GM18520 (cell line): ENCODE results near the gene CCNI2.

Experiments used
- ATAC-seq: cut with Tn5 transposase; IDR thresholded peaks from one replicate; pipeline ENCODE4 v1.9.1; 2021; ENCODE audit not compliant: unreplicated experiment

The CCNI2 gene

GRCh38 chr5:132764671-132765238 lies 17.5 kb downstream of the CCNI2 start:
- no peak for ATAC-seq

- no peak for ATAC-seq
Measured at GRCh38 chr5:132765311-132766019, 18.2 kb downstream of the CCNI2 start.

- no peak for ATAC-seq
Measured at GRCh38 chr5:132766020-132766805, 19.0 kb downstream of the CCNI2 start.

DNA sequence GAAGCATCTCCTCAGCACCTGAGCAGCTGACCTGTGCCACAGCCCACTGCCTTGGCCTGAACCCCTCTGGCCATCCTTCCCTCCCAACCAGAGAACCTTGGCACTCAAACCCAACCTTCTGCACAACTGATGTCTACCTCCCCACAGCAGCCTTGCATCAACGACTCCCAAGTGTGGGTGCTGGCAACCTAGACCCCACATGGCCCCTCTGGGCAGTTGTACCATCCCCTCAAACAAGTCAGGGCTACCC lies 19.5 kb downstream of the CCNI2 start:
- ATAC-seq = no peak

DNA sequence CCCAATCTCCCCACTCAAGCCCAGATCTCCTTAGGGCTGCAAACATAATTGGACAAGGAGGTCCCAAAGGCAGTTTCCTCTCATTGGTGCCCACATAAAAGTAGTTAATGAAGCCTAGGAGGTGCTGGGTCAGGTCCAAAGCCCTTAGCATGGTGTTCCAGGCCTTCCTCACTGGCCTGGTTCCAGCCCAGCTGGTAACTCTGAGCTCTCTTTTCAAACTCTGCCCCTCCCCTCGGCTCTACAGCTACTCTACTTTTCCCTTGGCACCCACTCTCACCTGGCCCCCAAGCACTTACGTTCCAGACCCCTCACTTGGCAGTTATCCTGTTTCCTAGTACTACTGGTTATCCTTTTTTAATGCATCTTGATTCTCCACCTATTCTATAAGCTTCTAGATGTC lies 19.9 kb downstream of the CCNI2 start:
- ATAC-seq = no peak

GRCh38 chr5:132768485-132768868 lies 21.3 kb downstream of the CCNI2 start:
- no peak for ATAC-seq

DNA sequence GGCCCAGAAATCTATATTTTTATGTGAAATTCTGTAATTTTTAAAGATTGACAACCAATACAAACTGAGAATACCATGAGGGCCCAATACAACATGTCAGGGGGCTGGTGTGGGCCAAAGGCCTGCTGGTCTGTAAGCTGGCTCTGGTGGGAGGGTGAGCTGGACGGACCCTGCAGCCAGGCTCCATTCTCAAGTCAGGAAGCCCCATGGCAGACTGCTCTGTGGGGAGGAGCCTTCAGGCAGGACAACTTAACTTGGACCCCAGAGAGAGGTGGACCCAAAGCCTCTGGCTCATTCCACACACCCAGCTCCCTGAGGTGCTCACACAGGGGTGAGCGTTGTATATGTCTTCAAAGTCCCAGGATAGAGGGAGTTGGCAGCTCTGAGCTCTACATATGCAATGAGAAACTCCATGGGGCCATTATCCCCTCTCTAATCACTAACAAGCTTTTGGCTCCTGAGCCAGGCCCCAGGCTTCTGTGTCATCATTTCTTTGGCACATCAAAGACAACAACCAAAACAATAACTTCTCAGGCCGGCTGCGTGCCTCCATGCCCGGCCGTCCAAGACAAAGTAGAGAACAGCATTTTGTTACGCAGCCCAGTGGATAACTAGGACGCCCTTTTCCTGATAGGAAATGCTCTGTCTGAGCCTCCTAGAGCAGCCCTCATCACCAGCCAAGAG lies 23.4 kb downstream of the CCNI2 start:
- ATAC-seq = no peak

DNA sequence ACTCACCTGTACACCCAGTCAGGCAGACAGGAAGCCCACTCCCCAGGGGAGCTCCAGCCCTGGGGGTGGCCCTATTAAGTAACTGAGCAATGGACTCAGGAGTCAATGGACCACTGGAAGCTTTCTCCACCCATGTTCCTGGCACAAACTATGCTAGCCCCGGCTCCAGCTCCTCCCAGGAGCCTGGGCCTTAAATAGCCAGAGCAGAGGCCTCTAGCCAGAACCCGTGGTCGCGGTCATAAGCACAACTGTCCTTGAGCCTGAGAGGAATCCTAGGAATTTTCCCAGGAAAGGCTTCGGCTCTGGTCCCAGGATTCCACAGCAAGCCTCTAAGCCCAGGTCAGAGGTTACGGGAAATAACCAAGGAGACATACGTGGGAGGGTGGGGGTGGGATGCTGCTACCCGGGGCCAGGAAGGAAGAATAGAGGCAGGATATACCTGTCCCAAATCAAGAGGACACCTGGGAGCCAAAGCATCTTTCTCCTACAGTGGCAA lies 24.3 kb downstream of the CCNI2 start:
- ATAC-seq = no peak

DNA sequence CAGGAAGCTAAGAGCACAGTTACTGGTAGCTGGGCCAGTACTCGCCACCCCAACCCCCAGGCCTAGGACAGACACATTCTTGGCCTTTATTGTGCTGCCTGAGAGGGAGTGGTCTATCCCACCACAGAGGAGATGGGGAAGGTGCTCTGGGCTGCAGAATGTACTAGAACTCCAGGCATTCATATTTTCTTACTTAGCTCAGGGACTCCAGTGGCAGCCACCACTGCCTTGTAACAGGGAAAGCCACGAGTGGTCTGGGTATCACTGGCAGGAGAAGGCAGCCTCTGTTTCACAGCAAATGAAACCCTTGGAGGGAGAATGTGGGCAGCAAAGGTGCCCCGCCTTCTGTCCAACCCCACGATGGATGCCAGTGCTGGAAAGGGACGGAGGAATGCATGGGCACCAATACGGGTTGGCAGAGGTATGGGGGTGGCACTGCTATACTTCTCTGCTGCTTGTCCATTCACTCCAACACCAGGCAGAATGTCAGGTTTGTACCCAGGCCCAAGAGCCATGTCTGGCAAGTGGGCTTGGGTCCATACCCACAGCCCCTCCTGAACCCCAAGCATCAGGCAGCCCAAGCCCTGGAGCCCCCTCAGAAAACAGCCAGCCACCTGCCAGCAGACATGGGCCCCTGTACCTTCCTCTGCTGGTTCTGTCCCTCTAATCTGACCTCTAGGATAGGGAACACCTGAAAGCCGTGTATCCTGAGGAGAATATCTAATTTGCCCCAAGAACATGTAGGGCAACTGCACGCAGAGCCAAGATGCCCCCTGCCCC lies 25.3 kb downstream of the CCNI2 start:
- no peak for ATAC-seq

DNA sequence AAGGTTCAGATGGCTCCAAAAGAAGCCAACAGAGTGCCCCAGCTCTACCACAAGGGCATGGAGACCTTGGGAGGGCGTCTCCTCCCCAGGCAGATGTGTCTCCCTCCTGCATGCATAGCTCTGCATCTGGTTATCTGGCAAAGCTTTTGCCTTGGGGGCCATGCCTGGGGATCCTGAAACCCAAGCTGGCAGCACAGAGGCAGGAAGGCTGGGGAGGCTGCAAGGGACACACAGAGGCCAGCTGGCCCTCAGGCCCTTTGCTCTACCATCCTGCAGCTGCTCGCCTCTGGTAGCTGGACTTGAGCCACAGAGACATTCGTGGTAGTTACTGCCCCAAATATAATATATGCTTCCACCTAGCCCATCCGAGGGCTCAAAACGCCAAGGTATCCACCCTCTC lies 25.9 kb downstream of the CCNI2 start:
- ATAC-seq = no peak

DNA sequence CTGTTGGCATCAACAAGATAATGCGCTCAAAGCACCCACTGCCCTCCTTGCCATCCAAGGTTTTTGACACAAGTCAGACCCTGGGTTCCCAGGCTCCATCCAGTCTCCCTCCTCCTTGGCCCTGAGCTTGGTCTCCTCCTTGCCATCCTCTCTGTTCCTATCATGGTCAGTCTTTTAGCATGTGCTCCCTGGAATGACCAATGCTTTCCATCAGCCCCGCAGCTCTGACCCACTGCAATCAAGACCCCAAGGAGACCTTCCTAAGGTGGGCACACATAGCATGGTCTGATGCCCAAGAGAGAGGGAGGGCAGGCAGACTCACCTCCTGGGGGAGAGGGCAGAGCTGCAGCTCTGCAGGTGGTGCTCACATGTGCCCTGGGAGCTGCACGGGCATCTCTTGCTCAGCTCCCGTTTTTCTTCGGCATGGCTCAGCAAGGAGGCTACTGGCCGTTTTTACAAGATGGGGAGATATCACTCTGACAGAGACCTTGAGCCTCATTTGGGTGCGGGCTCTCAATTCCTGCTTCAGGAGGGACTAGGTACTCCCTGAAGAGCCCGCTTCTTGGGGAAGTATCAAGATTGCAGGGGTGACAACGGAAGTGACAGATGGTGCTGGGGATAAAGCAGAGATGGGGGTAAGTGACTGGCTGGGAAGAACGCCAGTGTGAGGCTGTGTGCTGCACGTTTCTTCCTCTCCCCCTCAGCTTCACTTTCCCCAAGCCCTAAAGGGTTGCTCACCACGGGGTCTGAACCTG lies 26.6 kb downstream of the CCNI2 start:
- no peak for ATAC-seq

DNA sequence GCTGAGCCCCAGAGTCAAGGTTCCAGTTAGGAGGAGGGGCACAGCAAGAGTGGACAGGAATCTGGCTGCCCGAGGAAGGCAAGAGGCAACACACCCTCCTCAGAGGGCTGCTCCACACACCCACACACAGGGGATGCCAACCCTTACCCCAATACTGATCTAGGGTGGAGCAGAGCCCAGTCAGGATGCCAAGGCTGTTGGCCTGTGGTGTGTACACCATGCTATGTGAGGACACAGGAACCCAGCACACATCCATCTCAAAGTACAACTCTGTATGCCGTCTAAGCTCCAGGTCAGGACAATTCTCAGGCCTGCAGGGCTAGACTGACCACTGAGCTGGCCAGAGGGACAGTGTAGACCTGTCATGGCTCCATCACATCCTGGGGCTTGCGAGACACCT lies 27.2 kb downstream of the CCNI2 start:
- no peak for ATAC-seq

DNA sequence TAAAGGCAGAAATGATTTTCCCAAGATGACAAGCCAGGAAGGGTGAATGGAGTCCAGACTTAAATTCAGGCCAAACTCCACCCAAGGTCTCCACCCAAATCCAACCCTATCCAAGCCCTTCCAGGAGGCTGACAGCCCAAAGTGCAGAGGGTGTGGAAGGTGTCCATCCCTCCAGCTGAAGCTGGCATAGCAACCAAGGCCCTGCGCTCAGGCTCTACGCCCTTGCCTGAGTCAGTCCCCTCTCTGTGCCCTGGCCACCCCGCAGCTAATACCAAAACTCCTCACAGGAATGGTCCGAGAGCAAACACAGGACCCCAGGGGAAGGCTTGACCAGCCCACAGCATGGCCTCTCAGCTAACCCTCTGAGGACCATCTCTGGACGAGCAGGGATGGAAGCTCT lies 27.7 kb downstream of the CCNI2 start:
- no peak for ATAC-seq

DNA sequence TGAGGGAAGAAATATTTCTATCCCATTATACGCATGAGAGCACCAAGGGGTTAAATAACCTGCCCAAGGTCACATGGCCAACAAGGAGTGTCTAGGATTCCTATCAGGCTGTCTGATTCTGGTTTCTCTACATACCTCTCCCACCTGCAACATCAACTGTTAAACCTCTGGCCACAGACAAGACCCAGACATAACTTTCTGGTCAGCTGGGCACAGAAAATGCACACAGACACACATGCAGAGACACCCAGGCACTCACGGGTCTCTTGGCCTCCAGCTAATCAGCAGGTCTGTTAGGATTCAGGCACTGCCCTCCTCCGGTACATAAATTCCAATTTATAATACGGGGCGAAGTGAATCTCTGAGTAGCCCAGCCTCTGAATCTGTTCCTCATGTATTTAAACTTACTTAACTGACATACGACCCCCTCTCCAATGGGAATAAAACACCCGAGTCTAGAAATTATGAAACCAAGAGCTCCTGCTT lies 28.3 kb downstream of the CCNI2 start:
- ATAC-seq = no peak

GRCh38 chr5:132776131-132776937 lies 29.1 kb downstream of the CCNI2 start:
- ATAC-seq = peak; percentile 15

DNA sequence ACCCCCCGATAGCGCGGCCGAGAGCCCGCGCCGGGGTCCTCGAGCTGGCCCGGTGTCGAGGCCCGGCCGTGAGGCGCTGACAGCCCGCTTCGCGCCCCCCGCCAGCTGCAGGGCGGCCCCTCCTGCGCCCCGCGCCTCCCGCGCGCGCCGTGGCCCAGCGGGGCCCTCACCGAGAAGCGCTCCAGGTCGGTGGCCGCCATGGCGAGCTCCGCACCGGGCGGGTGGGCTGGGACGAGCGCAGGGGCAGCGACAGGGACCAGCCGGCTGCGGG lies 29.6 kb downstream of the CCNI2 start:
- ATAC-seq = no peak

- ATAC-seq = peak; percentile 60
Measured at GRCh38 chr5:132777209-132778069, 30.2 kb downstream of the CCNI2 start, which contains the start of gene SEPTIN8. TSS of gene SEPTIN8 (minus strand) at chr5:132777239. CDS start at chr5:132777137, 102 bp downstream.

DNA sequence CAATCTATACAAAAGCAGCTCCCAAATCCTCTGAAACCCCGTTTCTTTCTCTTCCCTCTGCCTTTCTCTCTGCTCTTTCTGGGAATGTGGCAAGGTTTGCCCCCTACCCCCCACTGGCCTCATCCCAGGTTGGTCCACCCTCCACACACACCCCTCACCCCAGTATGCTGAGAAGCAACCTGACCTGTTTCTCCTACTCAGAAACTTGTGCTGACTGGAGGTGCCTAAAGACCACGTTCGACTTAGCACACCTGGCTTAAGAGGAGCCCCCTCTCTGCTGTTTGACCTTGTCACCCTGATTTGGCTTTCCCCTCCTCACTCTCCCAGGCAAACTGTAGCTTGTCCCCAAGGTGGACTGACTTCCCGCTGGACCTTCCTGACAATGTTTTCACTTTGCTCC lies 30.9 kb downstream of the CCNI2 start:
- ATAC-seq = no peak

DNA sequence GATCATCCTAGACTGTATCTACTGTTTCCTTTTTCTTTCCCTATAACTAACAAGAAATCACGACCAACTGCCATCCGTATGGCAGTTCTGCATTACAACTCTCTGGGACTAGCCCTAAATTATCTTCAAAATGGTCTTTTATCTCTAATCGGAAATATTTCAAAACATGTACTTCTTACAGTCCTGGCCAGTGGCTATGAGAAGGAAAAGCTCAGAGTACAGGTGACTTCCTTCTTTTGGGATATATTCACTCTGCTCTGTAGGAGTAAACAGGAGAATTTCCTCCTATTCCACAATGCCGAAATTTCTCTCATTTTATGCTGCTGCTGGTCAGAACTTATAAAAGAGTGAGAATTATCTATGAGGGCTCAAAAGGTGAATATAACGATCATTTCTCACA lies 31.6 kb downstream of the CCNI2 start:
- no peak for ATAC-seq
